A549 (cell line): ENCODE results near the gene RAB15. TPM values are rescaled to one million over a fixed set of nuclear protein-coding genes. Genes with fewer than 3 reads are reported as not detected.

ENCODE experiments used
- ATAC-seq, 2 experiments: fragments of 200-7000 bp in 1 of 2; fragments of >200 bp in 1 of 2; cut with Nextera tagmentation in 1 of 2; cut with Tn5 transposase in 1 of 2; 3 replicates each; pipeline versions ENCODE4 v1.8.0 to v1.9.1; 2018 to 2020; ENCODE audit warnings: mild to moderate bottlenecking in 1 of 2, moderate library complexity in 1 of 2
- CTCF ChIA-PET: fragments of 300-600 bp; sonication (Branson Sonifier 250); formaldehyde crosslinking; extraction: SDS; loops from one replicate; lab custom pipeline; 2021; ENCODE audit warnings: antibody characterized with exemption, inconsistent platforms; lab: Yijun Ruan, JAX
- POLR2A ChIA-PET: fragments of 350-600 bp; formaldehyde crosslinking; extraction: SDS; loops from one replicate; lab custom pipeline; 2021; ENCODE audit warnings: antibody characterized with exemption, inconsistent platforms; lab: Yijun Ruan, JAX
- DNase-seq, 2 experiments: peaks; one replicate each; pipeline versions ENCODE4 v3.0.0 to v3.0.0-alpha.2; 2011 to 2016; ENCODE audit warnings: low read depth in 1 of 2, low spot score in 1 of 2
- FAIRE-seq: peaks from 2 replicates; lab custom pipeline; 2011; peaks lifted over from hg19 to GRCh38; lab: Jason Lieb, UNC
- H3K27ac ChIP-seq, 2 experiments: fragments of >200 bp; sonication (Bioruptor Twin); formaldehyde crosslinking; 3 replicates each; pipeline ENCODE4 v1.5.1; 2016 to 2017
- H3K4me1 ChIP-seq: fragments of >200 bp; sonication (Bioruptor Twin); formaldehyde crosslinking; 3 replicates; pipeline ENCODE4 v1.6.1; 2016
- H3K4me2 ChIP-seq: fragments of >200 bp; sonication (Bioruptor Twin); formaldehyde crosslinking; 3 replicates; pipeline ENCODE4 v1.6.1; 2016
- H3K4me3 ChIP-seq: fragments of >200 bp; sonication (Bioruptor Twin); formaldehyde crosslinking; 3 replicates; pipeline ENCODE4 v1.5.1; 2016
- H3K9me3 ChIP-seq: fragments of >200 bp; sonication (Bioruptor Twin); formaldehyde crosslinking; 3 replicates; pipeline ENCODE4 v1.6.1; 2016
- ATOH8 ChIP-seq: fragments of 250-450 bp; sonication (Bioruptor Pico); IDR thresholded peaks from 2 replicates; pipeline ENCODE4 v1.5.0; 2020; ENCODE audit warnings: low read depth, mild to moderate bottlenecking, moderate library complexity
- CBX8 ChIP-seq: fragments of 200-600 bp; sonication (generic); IDR thresholded peaks from 2 replicates; pipeline ENCODE4 v1.6.1; 2016
- FOSL2 ChIP-seq, 2 experiments: fragments of 450-650 bp in 1 of 2; fragments of >200 bp in 1 of 2; sonication (Bioruptor Twin) in 1 of 2; formaldehyde crosslinking; IDR thresholded peaks; 2 replicates each; pipeline versions ENCODE4 v1.5.0 to v1.6.1; 2016 to 2020; ENCODE audit warnings: mild to moderate bottlenecking in 1 of 2, moderate library complexity in 1 of 2
- KDM1A ChIP-seq: fragments of 200-600 bp; sonication (generic); IDR thresholded peaks from 2 replicates; pipeline ENCODE4 v1.6.1; 2016; ENCODE audit warnings: low read depth, mild to moderate bottlenecking
- MAFK ChIP-seq: fragments of 450-650 bp; IDR thresholded peaks from 2 replicates; pipeline ENCODE4 v1.6.1; 2014; ENCODE audit not compliant: partially characterized antibody
- NPAS2 ChIP-seq: fragments of 250-450 bp; sonication (Bioruptor Pico); IDR thresholded peaks from 2 replicates; pipeline ENCODE4 v1.8.0; 2022; ENCODE audit warnings: mild to moderate bottlenecking, moderate library complexity, borderline replicate concordance
- NR3C1 ChIP-seq: fragments of >200 bp; sonication (Bioruptor Twin); formaldehyde crosslinking; IDR thresholded peaks from 3 replicates; pipeline ENCODE4 v1.6.1; 2017
- RNF2 ChIP-seq: fragments of 200-600 bp; sonication (generic); IDR thresholded peaks from 2 replicates; pipeline ENCODE4 v1.6.1; 2016; ENCODE audit warnings: low read depth, mild to moderate bottlenecking, antibody characterized with exemption, moderate library complexity, borderline replicate concordance
- TFCP2L1 ChIP-seq: fragments of 250-450 bp; sonication (Bioruptor Pico); IDR thresholded peaks from 2 replicates; pipeline ENCODE4 v1.5.0; 2021; ENCODE audit warnings: mild to moderate bottlenecking
- WGBS: methylation state at CpG from one replicate; pipeline ENCODE4 v1.1.6; 2017; ENCODE audit errors: missing lambda C conversion rate; 5-methylcytosine and 5-hydroxymethylcytosine counted together
- polyA plus RNA-seq, 4 experiments: library from polyadenylated mRNA; depleted of rRNA in 3 of 4; stranded (reverse); fragments of >200 nt; fragmentation: RNase III in 1 of 4; extraction: RNeasy Plus Mini Kit Qiagen cat#74134 plus additional on column Dnase treatment in 1 of 4; gene quantifications; 2 replicates in 3 of 4; 3 replicates in 1 of 4; pipeline ENCODE4 v1.2.3, GENCODE V29; 2011 to 2017
- TF ChIP-seq, protein P1 (sequence below): fragments of >200 bp; sonication (Bioruptor Twin); formaldehyde crosslinking; IDR thresholded peaks from 3 replicates; pipeline ENCODE4 v1.5.1; 2016

The RAB15 gene
- polyA plus RNA-seq, 2 of the 4 experiments (the other 2 are of a cell fraction) = 32.2 to 35.1 TPM

DNA sequence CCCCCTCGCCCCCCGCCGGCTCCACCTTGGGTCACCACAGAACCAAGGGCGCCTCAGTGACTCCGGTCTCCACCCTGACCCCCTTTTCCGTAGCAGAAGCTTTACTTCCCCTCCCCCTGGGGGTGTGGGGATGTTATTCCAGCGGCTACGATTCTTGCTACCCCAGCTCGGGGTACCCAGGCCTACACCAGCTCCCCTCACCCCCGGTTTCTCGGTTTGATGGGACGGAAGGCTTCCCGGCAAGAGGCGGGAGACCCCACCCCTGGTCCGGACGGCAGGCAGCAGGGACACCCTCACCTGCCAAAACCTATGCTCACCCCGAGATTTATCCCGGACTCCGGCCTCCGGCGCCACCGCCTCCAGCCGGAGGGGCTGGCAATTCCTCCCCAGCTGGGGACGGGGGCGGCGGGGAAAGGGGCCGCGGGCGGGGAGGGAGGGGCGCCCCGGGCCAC is 619 bp downstream of the RAB15 start:
- TF ChIP-seq KDM1A (no peak), ATOH8 (no peak), CBX8 (no peak), FOSL2 (IDR thresholded peaks at IDR 0.05) (no peak), FOSL2 (CRISPR knock-in tag; IDR thresholded peaks at IDR 0.05) (no peak)
- TF ChIP-seq, protein P1, sequence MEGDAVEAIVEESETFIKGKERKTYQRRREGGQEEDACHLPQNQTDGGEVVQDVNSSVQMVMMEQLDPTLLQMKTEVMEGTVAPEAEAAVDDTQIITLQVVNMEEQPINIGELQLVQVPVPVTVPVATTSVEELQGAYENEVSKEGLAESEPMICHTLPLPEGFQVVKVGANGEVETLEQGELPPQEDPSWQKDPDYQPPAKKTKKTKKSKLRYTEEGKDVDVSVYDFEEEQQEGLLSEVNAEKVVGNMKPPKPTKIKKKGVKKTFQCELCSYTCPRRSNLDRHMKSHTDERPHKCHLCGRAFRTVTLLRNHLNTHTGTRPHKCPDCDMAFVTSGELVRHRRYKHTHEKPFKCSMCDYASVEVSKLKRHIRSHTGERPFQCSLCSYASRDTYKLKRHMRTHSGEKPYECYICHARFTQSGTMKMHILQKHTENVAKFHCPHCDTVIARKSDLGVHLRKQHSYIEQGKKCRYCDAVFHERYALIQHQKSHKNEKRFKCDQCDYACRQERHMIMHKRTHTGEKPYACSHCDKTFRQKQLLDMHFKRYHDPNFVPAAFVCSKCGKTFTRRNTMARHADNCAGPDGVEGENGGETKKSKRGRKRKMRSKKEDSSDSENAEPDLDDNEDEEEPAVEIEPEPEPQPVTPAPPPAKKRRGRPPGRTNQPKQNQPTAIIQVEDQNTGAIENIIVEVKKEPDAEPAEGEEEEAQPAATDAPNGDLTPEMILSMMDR = no peak
- peaks cover 22% of the 10 kb centered on the region; the same call in 2 of the 3 replicates for H3K4me1 ChIP-seq
- POLR2A ChIA-PET = interaction anchor here (0.6 kb wide), 1 partner anchor 185 kb away, joined by 3 read pairs; no protein-coding TSS in a partner anchor
- peak overlapping the region; percentile 79 to 94 for H3K27ac ChIP-seq
- peak overlapping the region; percentile 94 for H3K4me2 ChIP-seq
- CTCF ChIA-PET = interaction anchor here (1.0 to 2.0 kb wide), 3 partner anchors 9 to 11 kb away, joined by 3 to 11 read pairs (median 4); no protein-coding TSS in a partner anchor
- H3K9me3 ChIP-seq = no peaks in the 10 kb centered on the region
- peak in 1 of 2 experiments; percentile 22; a peak in 3 of 6 replicates for ATAC-seq
- no peak for FAIRE-seq
- DNase-seq = no peak
- WGBS = 9% methylated on average over 5 of the region's 31 CpGs
- H3K4me3 ChIP-seq = peak overlapping the region; percentile 61

DNA sequence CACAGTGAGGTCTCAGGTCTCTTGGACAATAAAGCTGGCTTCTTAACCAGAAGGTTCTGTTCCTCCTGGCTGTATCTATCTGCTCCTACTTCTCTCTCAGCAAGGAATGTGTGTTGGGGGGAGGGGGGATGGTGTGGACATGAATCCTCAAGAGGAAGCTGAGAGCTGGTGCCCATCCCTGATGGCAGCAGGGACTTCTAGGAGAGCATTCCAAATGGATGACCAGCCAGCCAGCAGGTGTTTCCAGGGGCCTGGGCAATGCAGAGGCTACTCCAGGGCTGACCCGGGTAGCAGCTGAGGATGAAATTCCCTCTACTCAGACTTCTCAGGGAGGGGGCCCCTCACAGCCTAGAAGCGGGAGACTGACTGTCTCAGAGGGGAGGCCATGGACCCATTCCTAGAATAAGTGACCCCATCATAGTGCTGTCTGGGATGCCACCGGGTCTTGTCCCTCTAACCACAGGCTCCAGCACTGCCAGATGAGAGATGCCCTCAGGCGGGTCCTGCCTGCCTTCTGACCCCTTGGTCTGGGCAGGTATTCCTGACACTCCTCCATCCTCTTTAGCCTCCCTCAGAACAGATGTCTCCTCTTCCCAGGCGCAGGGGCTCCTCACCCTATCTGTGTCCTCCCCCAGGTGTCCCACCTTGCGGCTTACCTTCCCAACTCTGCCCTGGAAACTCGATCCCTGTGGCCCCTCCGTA is 1.2 kb downstream of the RAB15 start:
- 69% methylated on average over 7 of the region's 8 CpGs for WGBS
- ChIA-PET POLR2A (interaction anchor here (0.6 to 1.1 kb wide), 2 partner anchors 15 to 185 kb away, joined by 3 to 4 read pairs; partner anchors contain the start of gene FNTB), CTCF (interaction anchor here (1.0 to 2.0 kb wide), 4 partner anchors 8 to 147 kb away, joined by 3 to 11 read pairs (median 4); no protein-coding TSS in a partner anchor)
- no peaks in the 10 kb centered on the region for H3K9me3 ChIP-seq
- ATAC-seq (peak; percentile 37 to 45; a peak in 3 of 6 replicates), DNase-seq (peak; percentile 23 to 46), FAIRE-seq (no peak)
- peak overlapping the region; percentile 94 for H3K4me2 ChIP-seq
- H3K4me3 ChIP-seq = peak overlapping the region; percentile 61
- peak overlapping the region; percentile 79 to 94 for H3K27ac ChIP-seq
- H3K4me1 ChIP-seq = peaks cover 22% of the 10 kb centered on the region; the same call in 2 of the 3 replicates
- TF ChIP-seq TFCP2L1 (CRISPR knock-in tag) (no peak), RNF2 (no peak), NR3C1 (no peak)

GRCh38 chr14:64970041-64970440 is 2.1 kb downstream of the RAB15 start:
- FAIRE-seq (no peak), ATAC-seq (no peak), DNase-seq (no peak)
- Histone ChIP-seq H3K27ac (no peak overlapping the region), H3K4me1 (peaks cover 22% of the 10 kb centered on the region; the same call in 2 of the 3 replicates), H3K4me3 (no peak overlapping the region), H3K9me3 (no peaks in the 10 kb centered on the region), H3K4me2 (peak overlapping the region; percentile 94; the same call in 2 of the 3 replicates)
- 94% methylated on average over 3 of the region's 3 CpGs for WGBS
- CTCF ChIA-PET = interaction anchor here (0.7 to 2.0 kb wide), 6 partner anchors 9 to 146 kb away, joined by 3 to 11 read pairs (median 4); partner anchors contain the start of gene FNTB
- TF ChIP-seq NPAS2 = no peak
- POLR2A ChIA-PET = interaction anchor here (1.1 kb wide), 1 partner anchor 16 kb away, joined by 4 read pairs; the partner anchor contains the start of gene FNTB

- peaks cover 22% of the 10 kb centered on the region; the same call in 2 of the 3 replicates for H3K4me1 ChIP-seq
- H3K4me3 ChIP-seq = no peak overlapping the region
- FAIRE-seq (no peak), DNase-seq (no peak), ATAC-seq (no peak)
- no peak overlapping the region for H3K27ac ChIP-seq
- POLR2A ChIA-PET = interaction anchor here (0.7 kb wide), 1 partner anchor 18 kb away, joined by 3 read pairs; the partner anchor contains the start of gene FNTB
- CTCF ChIA-PET = interaction anchor here (0.7 kb wide), 1 partner anchor 31 kb away, joined by 3 read pairs; no protein-coding TSS in a partner anchor
- no peak for TF ChIP-seq MAFK
- no peaks in the 10 kb centered on the region for H3K9me3 ChIP-seq
- H3K4me2 ChIP-seq = no peak overlapping the region
- WGBS = 81% methylated on average over 6 of the region's 6 CpGs
Observed at GRCh38 chr14:64968651-64969050, 3.5 kb downstream of the RAB15 start.
